ENCODE measurements around the gene NCOA5.

NCOA5 gene

DNA sequence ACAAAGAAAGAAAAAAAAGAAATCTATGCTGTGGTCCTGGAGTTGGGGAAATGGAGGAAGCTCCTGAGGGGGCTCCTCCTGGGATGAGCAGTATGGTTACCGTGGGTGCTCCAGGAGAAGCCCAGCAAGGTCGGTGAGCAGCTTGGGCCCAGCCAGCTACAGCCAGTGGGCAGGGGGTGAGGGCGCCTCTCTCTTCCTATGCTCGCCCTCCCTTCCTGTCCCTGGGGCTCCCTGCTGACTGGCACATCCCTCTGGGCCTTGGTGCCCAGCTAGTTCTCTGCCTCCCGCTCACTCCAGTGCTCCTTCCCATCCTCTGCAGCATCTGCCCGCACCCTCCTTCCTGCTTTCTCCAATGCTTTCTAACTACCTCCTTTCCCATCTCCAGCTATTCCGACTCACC lies 45.0 kb upstream of the NCOA5 start:
- H3K79me2 ChIP-seq, result no peaks in the 10 kb centered on the region
- H3K27ac ChIP-seq, result no peak overlapping the region
- TF ChIP-seq, protein P1, sequence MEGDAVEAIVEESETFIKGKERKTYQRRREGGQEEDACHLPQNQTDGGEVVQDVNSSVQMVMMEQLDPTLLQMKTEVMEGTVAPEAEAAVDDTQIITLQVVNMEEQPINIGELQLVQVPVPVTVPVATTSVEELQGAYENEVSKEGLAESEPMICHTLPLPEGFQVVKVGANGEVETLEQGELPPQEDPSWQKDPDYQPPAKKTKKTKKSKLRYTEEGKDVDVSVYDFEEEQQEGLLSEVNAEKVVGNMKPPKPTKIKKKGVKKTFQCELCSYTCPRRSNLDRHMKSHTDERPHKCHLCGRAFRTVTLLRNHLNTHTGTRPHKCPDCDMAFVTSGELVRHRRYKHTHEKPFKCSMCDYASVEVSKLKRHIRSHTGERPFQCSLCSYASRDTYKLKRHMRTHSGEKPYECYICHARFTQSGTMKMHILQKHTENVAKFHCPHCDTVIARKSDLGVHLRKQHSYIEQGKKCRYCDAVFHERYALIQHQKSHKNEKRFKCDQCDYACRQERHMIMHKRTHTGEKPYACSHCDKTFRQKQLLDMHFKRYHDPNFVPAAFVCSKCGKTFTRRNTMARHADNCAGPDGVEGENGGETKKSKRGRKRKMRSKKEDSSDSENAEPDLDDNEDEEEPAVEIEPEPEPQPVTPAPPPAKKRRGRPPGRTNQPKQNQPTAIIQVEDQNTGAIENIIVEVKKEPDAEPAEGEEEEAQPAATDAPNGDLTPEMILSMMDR (IDR thresholded peaks at IDR 0.05), result no peak
- no peak overlapping the region for H3K4me3 ChIP-seq (ENCODE audit: low read depth, low read length)
- no peak overlapping the region for H2AFZ ChIP-seq
- no peak overlapping the region for H3K9ac ChIP-seq
- H3K4me1 ChIP-seq, result peaks cover 14% of the 10 kb centered on the region
- no peaks in the 10 kb centered on the region for H3K27me3 ChIP-seq (ENCODE audit: control insufficient read depth, insufficient read depth, low read length)
- no peaks in the 10 kb centered on the region for H3K36me3 ChIP-seq (ENCODE audit: control insufficient read depth, insufficient read depth, low read length)
- H3K4me2 ChIP-seq (ENCODE audit: low read length), result no peak overlapping the region
- no peaks in the 10 kb centered on the region for H3K9me3 ChIP-seq (ENCODE audit: control insufficient read depth, low read length)

DNA sequence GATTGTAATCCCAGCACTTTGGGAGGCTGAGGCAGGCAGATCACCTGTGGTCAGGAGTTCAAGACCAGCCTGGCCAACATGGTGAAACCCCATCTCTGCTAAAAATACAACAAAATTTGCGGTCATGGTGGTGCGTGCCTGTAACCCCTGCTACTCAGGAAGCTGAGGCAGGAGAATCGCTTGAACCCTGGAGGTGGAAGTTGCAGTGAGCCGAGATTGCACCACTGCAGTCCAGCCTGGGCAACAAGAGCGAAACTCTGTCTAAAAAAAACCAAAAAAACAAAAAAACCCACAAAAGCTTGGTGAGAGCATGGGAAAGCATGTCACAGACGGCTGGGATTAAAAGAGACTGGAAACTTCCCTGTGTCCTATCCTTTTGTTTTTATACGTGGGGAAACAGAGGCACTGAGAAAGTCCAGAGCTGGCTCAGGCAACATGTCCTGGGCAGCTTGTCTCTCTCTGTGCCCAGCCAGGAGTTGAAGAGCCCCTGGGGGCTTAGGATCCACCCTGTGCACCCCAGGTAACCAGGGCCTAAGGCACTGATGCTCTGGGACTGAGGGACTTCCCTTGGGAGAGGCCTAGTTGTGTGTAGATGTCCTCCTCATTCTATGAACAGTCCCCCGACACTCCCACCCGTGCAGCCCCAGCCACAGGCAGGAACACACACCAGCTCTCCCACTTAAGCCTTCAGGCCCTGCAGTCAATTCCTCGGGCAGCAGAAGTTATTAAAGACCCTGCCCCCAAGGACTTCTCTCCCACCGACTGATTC lies 44.3 kb upstream of the NCOA5 start:
- Histone ChIP-seq H3K4me1 (peaks cover 14% of the 10 kb centered on the region), H3K4me2 (ENCODE audit: low read length) (no peak overlapping the region), H3K9me3 (ENCODE audit: control insufficient read depth, low read length) (no peaks in the 10 kb centered on the region), H3K79me2 (no peaks in the 10 kb centered on the region), H3K4me3 (ENCODE audit: low read depth, low read length) (no peak overlapping the region), H3K36me3 (ENCODE audit: control insufficient read depth, insufficient read depth, low read length) (no peaks in the 10 kb centered on the region), H3K9ac (no peak overlapping the region), H2AFZ (no peak overlapping the region), H3K27ac (no peak overlapping the region), H3K27me3 (ENCODE audit: control insufficient read depth, insufficient read depth, low read length) (no peaks in the 10 kb centered on the region)
- TF ChIP-seq, protein P1 (IDR thresholded peaks at IDR 0.05), result no peak

DNA sequence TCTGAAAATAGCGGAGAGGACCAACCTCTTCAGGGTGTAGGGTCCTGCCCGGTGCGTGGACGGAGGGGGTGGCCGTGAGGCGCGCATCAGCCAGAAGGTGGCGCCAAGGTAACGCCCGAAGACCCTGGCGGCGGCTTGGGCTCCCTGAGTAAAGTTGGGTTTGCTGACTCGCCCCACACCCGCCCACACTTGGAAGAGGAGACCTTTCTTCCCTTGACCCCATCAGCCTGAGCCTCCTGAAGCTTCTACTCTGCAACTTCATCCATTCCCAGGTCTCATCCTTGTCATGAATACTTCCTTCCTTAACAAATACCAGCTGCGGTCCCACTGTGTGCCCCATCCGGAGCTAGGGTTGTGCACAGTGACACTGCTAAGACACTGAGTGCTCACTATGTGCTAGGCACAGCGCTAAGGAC lies 43.0 kb upstream of the NCOA5 start:
- no peaks in the 10 kb centered on the region for H3K79me2 ChIP-seq
- H3K27me3 ChIP-seq (ENCODE audit: control insufficient read depth, insufficient read depth, low read length), result no peaks in the 10 kb centered on the region
- no peak overlapping the region for H3K27ac ChIP-seq
- TF ChIP-seq, protein P1 (IDR thresholded peaks at IDR 0.05), result peak; percentile 92
- H2AFZ ChIP-seq, result peak overlapping the region; percentile 54
- peaks cover 14% of the 10 kb centered on the region for H3K4me1 ChIP-seq
- H3K36me3 ChIP-seq (ENCODE audit: control insufficient read depth, insufficient read depth, low read length), result no peaks in the 10 kb centered on the region
- no peak overlapping the region for H3K4me3 ChIP-seq (ENCODE audit: low read depth, low read length)
- no peak overlapping the region for H3K9ac ChIP-seq
- H3K9me3 ChIP-seq (ENCODE audit: control insufficient read depth, low read length), result no peaks in the 10 kb centered on the region
- peak overlapping the region; percentile 36 for H3K4me2 ChIP-seq (ENCODE audit: low read length)

DNA sequence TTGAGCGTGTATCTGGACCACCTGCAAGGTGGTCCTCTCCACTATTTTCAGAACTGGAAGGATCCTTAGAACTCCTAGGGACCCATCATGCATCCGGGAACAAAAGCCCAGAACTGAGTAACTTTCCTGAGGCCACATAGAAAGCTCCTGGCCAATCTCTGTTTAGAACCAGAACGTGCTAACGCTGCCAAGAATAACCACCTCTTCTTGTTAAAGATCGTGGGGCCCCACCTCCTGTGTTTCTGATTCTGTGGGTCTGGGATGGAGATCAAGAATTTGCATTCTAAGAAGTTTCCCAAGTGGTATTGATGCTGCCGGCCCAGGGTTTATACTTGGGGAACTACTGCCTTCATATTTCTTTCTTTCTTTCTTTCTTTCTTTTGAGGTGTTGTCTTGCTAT lies 41.6 kb upstream of the NCOA5 start:
- Histone ChIP-seq H3K9me3 (ENCODE audit: control insufficient read depth, low read length) (no peaks in the 10 kb centered on the region), H3K27ac (no peak overlapping the region), H3K4me2 (ENCODE audit: low read length) (no peak overlapping the region), H3K4me1 (peaks cover 14% of the 10 kb centered on the region), H3K27me3 (ENCODE audit: control insufficient read depth, insufficient read depth, low read length) (no peaks in the 10 kb centered on the region), H2AFZ (no peak overlapping the region), H3K9ac (no peak overlapping the region), H3K36me3 (ENCODE audit: control insufficient read depth, insufficient read depth, low read length) (no peaks in the 10 kb centered on the region), H3K79me2 (no peaks in the 10 kb centered on the region), H3K4me3 (ENCODE audit: low read depth, low read length) (no peak overlapping the region)
- TF ChIP-seq, protein P1 (IDR thresholded peaks at IDR 0.05), result no peak

DNA sequence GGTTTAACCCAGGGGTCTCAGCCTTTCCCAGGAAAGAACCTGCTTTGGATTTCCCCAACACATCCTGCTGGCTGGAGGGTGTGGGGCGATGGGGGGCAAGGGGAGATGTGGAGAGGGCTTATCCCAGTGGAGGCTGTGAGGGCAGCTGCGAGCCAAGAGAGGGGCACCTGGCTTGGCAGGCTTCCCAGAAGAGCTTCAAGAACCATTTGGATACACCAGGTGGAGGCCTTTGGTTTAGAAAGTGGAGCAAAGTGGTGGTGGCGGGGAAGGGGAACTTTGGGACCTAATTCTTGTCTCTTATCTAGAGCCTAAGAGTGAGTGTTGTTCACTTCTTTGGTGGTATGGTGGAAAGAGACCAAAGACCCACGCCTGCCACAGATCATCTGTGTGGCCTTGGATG lies 40.8 kb upstream of the NCOA5 start:
- no peaks in the 10 kb centered on the region for H3K36me3 ChIP-seq (ENCODE audit: control insufficient read depth, insufficient read depth, low read length)
- H3K79me2 ChIP-seq, result peaks cover 2% of the 10 kb centered on the region
- TF ChIP-seq, protein P1 (IDR thresholded peaks at IDR 0.05), result no peak
- H3K4me2 ChIP-seq (ENCODE audit: low read length), result no peak overlapping the region
- H3K27me3 ChIP-seq (ENCODE audit: control insufficient read depth, insufficient read depth, low read length), result no peaks in the 10 kb centered on the region
- no peak overlapping the region for H3K27ac ChIP-seq
- no peak overlapping the region for H2AFZ ChIP-seq
- H3K4me1 ChIP-seq, result peaks cover 14% of the 10 kb centered on the region
- no peak overlapping the region for H3K4me3 ChIP-seq (ENCODE audit: low read depth, low read length)
- no peak overlapping the region for H3K9ac ChIP-seq
- no peaks in the 10 kb centered on the region for H3K9me3 ChIP-seq (ENCODE audit: control insufficient read depth, low read length)

Measured in parathyroid adenoma (tissue), 2 donors.